LNCaP clone FGC (cell line): ENCODE measurements around the gene CLIP3.

ENCODE experiments used
- DNase-seq: peaks from one replicate; pipeline ENCODE4 v3.0.0-alpha.2; 2011; ENCODE audit warnings: low read depth
- H3K4me3 ChIP-seq: 2 replicates; pipeline ENCODE4 v1.5.1; 2011; ENCODE audit warnings: mild to moderate bottlenecking, low read depth, low read length, control low read depth
- TF ChIP-seq, protein P1 (sequence below): IDR thresholded peaks from 2 replicates; pipeline ENCODE4 v1.5.1; 2012; ENCODE audit warnings: mild to moderate bottlenecking; ENCODE audit not compliant: control insufficient read depth, insufficient read depth; ENCODE audit errors: extremely low read depth

CLIP3 gene

DNA sequence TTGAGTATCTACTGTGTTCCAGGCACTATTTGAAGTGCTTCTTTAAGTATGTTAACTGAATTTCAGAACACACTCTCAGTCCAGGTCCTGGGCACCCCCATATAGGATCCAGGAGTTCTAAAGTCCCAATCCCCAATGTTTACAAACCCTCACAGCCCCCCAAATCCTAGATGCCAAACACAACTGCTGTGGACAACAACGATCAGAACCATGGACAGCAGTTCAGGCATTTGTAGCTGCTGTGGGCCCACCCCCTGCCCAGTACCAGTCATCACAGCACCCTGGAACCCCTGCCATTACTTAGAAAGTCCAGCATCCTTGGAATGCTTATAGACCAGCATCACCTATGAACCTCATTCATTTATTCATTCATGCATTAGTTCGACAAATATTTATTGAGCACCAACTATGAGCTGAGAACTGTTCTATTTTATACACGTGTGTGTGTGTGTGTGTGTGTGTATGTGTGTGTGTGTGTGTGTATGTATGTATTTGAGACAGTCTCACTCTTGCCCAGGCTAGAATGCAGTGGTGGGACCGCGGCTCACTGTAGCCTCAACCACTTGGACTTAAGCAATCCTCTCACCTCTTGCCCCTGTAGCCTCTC, 57.0 kb downstream of the CLIP3 start:
- no peak overlapping the region for H3K4me3 ChIP-seq
- TF ChIP-seq, protein P1, sequence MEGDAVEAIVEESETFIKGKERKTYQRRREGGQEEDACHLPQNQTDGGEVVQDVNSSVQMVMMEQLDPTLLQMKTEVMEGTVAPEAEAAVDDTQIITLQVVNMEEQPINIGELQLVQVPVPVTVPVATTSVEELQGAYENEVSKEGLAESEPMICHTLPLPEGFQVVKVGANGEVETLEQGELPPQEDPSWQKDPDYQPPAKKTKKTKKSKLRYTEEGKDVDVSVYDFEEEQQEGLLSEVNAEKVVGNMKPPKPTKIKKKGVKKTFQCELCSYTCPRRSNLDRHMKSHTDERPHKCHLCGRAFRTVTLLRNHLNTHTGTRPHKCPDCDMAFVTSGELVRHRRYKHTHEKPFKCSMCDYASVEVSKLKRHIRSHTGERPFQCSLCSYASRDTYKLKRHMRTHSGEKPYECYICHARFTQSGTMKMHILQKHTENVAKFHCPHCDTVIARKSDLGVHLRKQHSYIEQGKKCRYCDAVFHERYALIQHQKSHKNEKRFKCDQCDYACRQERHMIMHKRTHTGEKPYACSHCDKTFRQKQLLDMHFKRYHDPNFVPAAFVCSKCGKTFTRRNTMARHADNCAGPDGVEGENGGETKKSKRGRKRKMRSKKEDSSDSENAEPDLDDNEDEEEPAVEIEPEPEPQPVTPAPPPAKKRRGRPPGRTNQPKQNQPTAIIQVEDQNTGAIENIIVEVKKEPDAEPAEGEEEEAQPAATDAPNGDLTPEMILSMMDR: no peak
- no peak for DNase-seq

DNA sequence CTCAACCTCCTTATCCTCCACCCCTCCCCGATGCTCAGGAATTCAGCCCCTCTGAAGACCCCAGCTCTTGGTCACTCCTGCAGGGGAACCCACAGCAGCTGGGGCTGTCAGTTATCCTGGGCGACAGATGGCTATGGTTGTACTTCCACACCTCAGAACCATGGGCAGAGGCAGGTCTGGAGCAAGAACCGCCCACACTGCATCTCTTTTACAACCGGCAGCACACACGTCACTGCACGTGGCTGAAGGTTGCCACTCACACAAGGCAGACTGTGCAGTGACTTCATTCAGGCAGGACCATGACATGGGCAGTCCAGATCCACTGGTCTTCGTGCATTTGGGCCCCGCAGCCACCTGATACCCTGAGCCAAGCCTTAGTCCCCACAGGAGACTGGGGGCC, 59.2 kb downstream of the CLIP3 start:
- H3K4me3 ChIP-seq: no peak overlapping the region
- DNase-seq: no peak
- TF ChIP-seq, protein P1: no peak

DNA sequence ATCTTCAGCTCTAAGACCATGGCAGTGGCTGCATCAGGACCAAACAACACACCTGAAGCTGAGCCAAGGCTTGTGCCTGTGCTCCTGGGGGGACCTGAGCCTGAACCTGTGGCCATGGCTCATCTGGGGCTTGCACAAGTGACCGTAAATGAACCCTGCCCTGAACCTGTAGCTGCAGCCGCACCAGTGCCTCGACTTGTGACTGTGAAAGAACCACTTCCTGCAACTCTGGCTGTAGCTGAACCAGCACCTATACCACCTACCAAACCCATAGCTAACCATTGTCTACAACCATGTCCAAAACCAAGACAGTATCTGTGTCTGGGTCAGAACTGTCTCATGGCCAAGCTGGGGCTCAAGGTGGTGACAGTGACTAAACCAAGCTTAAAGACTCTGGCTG, 65.9 kb downstream of the CLIP3 start:
- no peak for DNase-seq
- TF ChIP-seq, protein P1: no peak
- no peak overlapping the region for H3K4me3 ChIP-seq
